Naive B cell (primary cell): Measurements from ENCODE around the gene CD5L. TPM values are rescaled to one million over a fixed set of nuclear protein-coding genes. Genes with fewer than 3 reads are reported as not detected.

Experiments
- ATAC-seq, 2 donors: fragments of 150-1000 bp; cut with Tn5 transposase; 2 replicates each; pipeline ENCODE4 v1.10.0; 2021; ENCODE audit warnings: low read depth in 2 of 2, mild to moderate bottlenecking in 2 of 2, moderate library complexity in 2 of 2
- DNase-seq: peaks from one replicate; pipeline ENCODE4 v3.0.0; 2022
- H3K27ac Mint-ChIP-seq, 6 donors: one replicate each; pipeline ENCODE4 v1.8.0; 2020 to 2022; ENCODE audit warnings: mild to moderate bottlenecking in 6 of 6, mixed read lengths in 6 of 6, moderate library complexity in 5 of 6, inconsistent platforms in 2 of 6
- H3K27me3 Mint-ChIP-seq, 3 donors: one replicate each; pipeline ENCODE4 v1.8.0; 2021 to 2022; ENCODE audit warnings: mixed read lengths in 3 of 3, mild to moderate bottlenecking in 1 of 3
- H3K36me3 Mint-ChIP-seq, 2 donors: one replicate each; pipeline ENCODE4 v1.8.0; 2020 to 2022; ENCODE audit warnings: mixed read lengths in 2 of 2, inconsistent platforms in 1 of 2, mild to moderate bottlenecking in 1 of 2
- H3K4me1 Mint-ChIP-seq, 3 donors: one replicate each; pipeline ENCODE4 v1.8.0; 2020 to 2022; ENCODE audit warnings: mixed read lengths in 3 of 3, inconsistent platforms in 1 of 3, mild to moderate bottlenecking in 1 of 3, moderate library complexity in 1 of 3
- H3K4me3 Mint-ChIP-seq, 8 donors: one replicate each; pipeline ENCODE4 v1.8.0; 2020 to 2022; ENCODE audit warnings: mild to moderate bottlenecking in 8 of 8, mixed read lengths in 8 of 8, moderate library complexity in 8 of 8, inconsistent platforms in 2 of 8
- H3K9me3 Mint-ChIP-seq, 7 donors: one replicate each; pipeline ENCODE4 v1.8.0; 2020 to 2022; ENCODE audit warnings: mixed read lengths in 7 of 7, mild to moderate bottlenecking in 5 of 7, inconsistent platforms in 2 of 7, moderate library complexity in 1 of 7
- polyA plus RNA-seq, 6 donors: library from polyadenylated mRNA; unstranded; fragments of 300-500 nt; fragmentation: Illumina TruSeq; gene quantifications; one replicate each; pipeline ENCODE4 v1.2.3, GENCODE V29; 2021; ENCODE audit warnings: low read depth in 6 of 6

Gene CD5L
- polyA plus RNA-seq = not detected

DNA sequence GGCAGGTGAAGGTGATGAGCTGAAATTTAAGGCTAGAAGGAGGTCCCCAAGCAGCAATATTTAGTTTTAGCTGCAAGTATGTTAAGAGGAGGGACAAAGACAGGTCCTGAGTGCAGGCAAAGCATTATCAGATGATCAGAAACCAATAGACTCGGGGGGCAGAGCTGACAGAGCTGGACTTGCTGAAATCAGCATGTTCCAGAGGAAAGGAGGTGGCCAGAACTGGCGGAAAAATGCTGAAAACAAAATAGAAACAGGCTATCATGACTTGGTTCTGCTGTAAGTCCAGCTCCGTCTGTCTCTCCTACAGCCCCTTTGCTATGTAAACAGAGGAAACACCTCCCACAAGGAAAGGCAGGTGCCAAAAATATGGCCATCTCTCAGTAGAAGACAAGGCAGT, at the start of gene CD5L:
Gene CD5L (minus strand): TSS at position 101 of the 400 bp plus-strand sequence. CDS start 107 bp downstream, outside the sequence.
- H3K27me3 Mint-ChIP-seq = no peaks in the 10 kb centered on the region
- no peak for DNase-seq
- peaks cover 46 to 77% (median 54%) of the 10 kb centered on the region in 3 donors for H3K4me1 Mint-ChIP-seq
- H3K27ac Mint-ChIP-seq = peak within 1 kb of the TSS in 3 of 6 donors; percentile 66 to 79 (median 75)
- H3K4me3 Mint-ChIP-seq = peak within 1 kb of the TSS in 7 of 8 donors; percentile 6 to 72 (median 53)
- no peaks in the 10 kb centered on the region for H3K9me3 Mint-ChIP-seq
- ATAC-seq = no peak
- H3K36me3 Mint-ChIP-seq = no peaks in the 10 kb centered on the region

DNA sequence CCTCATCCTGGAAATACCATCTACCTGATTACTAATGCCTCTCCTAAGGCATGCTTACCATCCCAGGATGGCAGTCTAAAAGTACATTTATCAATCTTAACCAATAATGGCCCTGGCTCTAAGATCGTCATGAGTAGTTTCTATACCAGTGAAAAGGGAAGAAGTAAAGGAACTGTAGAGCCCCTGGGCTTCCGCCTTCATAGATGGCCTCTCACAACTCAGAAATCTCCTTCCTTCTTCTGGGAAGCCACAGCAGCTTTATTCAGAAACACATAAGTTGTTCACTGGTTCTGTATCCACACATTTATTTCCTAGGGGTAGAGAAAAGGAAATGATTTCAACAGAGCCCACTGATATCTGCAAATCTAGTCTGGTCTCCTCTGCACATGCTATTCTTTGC, 41.0 kb upstream of the CD5L start:
- DNase-seq = no peak
- H3K27me3 Mint-ChIP-seq = peaks cover 17 to 29% (median 24%) of the 10 kb centered on the region in 3 donors
- peak; percentile 72 to 86 for ATAC-seq
- no peak overlapping the region for H3K4me3 Mint-ChIP-seq
- no peaks in the 10 kb centered on the region for H3K36me3 Mint-ChIP-seq
- peaks cover 6 to 20% (median 13%) of the 10 kb centered on the region in 3 donors for H3K4me1 Mint-ChIP-seq
- no peak overlapping the region for H3K27ac Mint-ChIP-seq
- H3K9me3 Mint-ChIP-seq = no peaks in the 10 kb centered on the region

DNA sequence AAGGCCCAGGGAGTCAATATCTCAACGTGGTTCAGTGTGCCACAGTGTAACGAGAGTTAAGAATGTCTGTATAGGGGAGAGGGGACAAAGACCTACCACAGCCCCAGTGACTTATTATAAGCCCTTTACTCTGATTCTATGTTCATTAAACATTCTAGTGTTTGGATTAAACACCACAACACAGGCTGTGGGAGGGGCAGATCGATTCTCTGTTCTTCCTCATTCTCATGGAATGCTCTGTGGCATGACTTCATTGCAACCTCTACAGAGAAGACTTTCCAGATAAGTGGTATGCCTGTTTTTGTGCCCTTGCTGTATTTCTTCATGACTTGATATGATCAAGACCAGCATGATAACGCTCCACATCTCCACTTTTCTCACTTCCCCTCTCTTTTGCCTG, 39.0 kb upstream of the CD5L start:
- Mint-ChIP-seq H3K36me3 (no peaks in the 10 kb centered on the region), H3K9me3 (peaks cover 0 to 6% (median 0%) of the 10 kb centered on the region in 7 donors), H3K27me3 (peaks cover 12 to 21% (median 16%) of the 10 kb centered on the region in 3 donors), H3K4me3 (no peak overlapping the region), H3K4me1 (peaks cover 6 to 20% (median 13%) of the 10 kb centered on the region in 3 donors), H3K27ac (no peak overlapping the region)
- ATAC-seq (peak in 1 of 2 donors; percentile 8), DNase-seq (no peak)

DNA sequence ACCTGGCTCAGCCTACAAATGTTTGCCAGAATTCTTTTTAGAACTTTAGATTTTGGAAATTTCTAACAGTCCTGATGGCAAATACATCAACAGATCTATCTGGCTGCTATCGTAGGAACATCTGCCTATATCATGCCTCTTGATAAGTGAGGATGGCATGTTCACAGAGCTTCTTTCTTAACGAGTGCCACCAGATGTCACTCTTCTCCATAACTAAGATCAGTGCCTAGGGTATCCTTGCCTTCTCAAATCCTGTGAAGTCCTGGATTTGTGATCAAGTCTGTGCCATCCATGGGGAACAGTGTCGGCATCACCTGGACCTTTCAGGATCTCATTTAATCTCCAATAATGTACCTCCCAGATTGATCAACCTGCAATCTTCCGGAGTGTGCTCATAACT, 36.5 kb upstream of the CD5L start:
- Mint-ChIP-seq H3K4me3 (no peak overlapping the region), H3K27ac (peak overlapping the region in 2 of 6 donors; percentile 58 to 77), H3K4me1 (peaks cover 6 to 13% (median 9%) of the 10 kb centered on the region in 3 donors), H3K27me3 (peaks cover 8 to 12% (median 11%) of the 10 kb centered on the region in 3 donors), H3K36me3 (no peaks in the 10 kb centered on the region), H3K9me3 (peaks cover 0 to 6% (median 0%) of the 10 kb centered on the region in 7 donors)
- ATAC-seq (peak; percentile 35 to 37), DNase-seq (no peak)

DNA sequence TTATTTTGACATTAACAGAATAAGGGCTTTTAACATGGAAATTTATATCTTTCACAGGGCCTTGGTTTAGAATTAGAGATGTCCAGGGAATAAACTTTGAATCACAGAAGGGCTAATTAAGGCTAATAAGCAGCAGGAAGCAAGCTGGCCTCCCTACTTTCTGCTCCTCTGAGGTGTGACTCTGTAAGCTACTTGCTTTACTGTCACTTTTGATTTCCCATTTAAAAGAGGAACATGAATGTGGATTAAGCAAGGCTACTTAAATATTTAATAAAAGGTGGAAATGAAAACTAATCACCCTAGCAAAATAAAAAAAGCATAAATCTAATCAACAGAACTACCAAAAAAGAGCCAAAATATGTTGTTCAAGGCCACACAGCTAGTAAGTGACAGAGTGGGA, 28.9 kb upstream of the CD5L start:
- Mint-ChIP-seq H3K27me3 (no peaks in the 10 kb centered on the region), H3K4me3 (peak overlapping the region in 1 of 8 donors; percentile 46), H3K27ac (peak overlapping the region in 1 of 6 donors; percentile 22), H3K9me3 (no peaks in the 10 kb centered on the region), H3K4me1 (peaks cover 9 to 16% (median 14%) of the 10 kb centered on the region in 3 donors), H3K36me3 (no peaks in the 10 kb centered on the region)
- ATAC-seq (peak; percentile 51 to 70), DNase-seq (no peak)

DNA sequence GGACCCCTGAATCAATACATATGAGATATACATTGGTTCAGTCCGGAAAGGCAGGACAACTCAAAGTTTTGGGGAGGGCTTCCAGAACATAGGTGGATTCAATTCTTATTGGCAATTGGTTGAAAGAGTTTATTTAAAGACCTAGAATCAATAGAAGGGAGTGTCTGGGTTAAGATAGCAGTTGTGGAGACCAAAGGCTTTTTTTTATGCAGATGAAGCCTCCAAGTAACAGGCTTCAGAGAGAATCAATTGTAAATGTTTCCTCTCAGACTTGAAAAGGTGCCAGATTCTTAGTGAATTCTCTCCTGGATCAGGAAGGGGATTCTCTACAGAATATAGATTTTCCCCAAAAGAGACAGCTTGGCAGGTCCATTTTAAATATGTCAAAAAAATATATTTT, 27.0 kb upstream of the CD5L start:
- no peak overlapping the region for H3K27ac Mint-ChIP-seq
- no peaks in the 10 kb centered on the region for H3K27me3 Mint-ChIP-seq
- H3K9me3 Mint-ChIP-seq = no peaks in the 10 kb centered on the region
- H3K36me3 Mint-ChIP-seq = no peaks in the 10 kb centered on the region
- no peak for DNase-seq
- no peak for ATAC-seq
- no peak overlapping the region for H3K4me3 Mint-ChIP-seq
- peaks cover 9 to 16% (median 14%) of the 10 kb centered on the region in 3 donors for H3K4me1 Mint-ChIP-seq

DNA sequence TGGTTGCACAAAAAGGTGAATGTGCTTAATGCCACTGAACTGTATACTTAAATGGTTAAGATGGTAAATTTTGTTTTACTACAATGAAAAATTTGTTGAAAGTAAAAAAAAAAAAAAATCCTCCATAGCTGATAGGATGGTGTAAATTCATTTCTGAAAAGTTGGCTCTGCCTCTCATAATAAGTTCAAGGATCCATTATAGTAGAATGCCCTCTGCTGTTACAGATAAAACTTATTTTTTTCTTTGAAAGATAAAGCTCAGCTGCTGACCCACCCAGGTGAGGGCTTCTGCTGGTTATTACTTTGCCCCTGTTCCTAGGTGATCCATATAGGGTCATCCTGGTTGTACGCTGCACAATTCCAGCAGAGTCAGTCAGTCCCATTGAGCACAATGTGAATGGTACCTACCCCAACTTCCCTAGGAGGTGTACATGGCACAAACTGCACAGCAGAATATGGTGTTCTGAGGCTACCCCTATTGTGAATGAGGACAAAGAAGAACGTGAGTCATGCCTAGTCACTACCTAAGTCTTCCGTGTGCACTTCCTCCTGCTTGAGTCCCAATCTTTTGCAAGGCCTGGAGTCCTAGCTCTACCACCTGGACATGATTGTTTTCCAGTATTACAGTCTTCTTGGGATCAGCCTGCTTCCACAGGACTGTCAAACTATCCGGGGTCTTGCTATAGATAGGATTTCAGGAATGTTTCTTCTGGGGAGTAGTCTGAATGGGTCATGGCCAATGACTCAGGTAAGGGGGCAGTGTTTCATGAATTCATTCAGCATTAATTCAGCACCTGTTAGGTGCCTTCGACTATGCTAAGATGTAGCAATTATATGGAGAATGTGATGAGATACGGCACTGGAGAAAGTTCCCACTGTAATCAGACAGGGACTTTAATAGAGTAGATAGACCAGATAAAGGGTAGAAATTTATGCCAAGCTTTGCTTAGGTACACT, 20.8 kb upstream of the CD5L start:
- Mint-ChIP-seq H3K27ac (peak overlapping the region in 4 of 6 donors; percentile 30 to 85 (median 53)), H3K4me1 (peaks cover 20 to 22% (median 20%) of the 10 kb centered on the region in 3 donors), H3K9me3 (no peaks in the 10 kb centered on the region), H3K36me3 (no peaks in the 10 kb centered on the region), H3K4me3 (peak overlapping the region in 2 of 8 donors; percentile 25 to 51), H3K27me3 (no peaks in the 10 kb centered on the region)
- DNase-seq (peak; percentile 17), ATAC-seq (peak in 1 of 2 donors; percentile 48)

DNA sequence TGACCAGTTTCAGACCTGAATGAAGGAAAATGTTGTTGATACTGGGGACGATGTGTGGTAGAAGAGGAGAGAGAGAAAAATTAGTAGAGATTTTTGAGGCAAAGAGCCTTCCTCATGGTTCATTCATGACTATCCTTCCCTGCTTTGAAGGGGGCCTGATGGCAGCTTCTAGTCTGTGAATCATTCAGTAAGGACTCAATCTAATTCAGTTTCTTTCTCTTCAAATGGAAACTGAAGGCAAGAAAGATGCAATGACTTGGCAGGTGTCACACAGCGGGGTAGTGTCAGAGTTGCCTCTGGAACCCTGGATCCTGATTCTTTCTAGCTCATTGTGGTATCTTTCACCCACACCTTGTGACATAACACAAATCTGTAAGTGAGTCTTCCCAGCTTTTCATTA, 14.9 kb upstream of the CD5L start:
- no peak overlapping the region for H3K4me3 Mint-ChIP-seq
- H3K27me3 Mint-ChIP-seq = no peaks in the 10 kb centered on the region
- ATAC-seq = no peak
- H3K9me3 Mint-ChIP-seq = no peaks in the 10 kb centered on the region
- H3K27ac Mint-ChIP-seq = peak overlapping the region in 2 of 6 donors; percentile 22 to 96
- no peak for DNase-seq
- peaks cover 0 to 9% of the 10 kb centered on the region in 2 donors for H3K36me3 Mint-ChIP-seq
- peaks cover 21 to 26% (median 22%) of the 10 kb centered on the region in 3 donors for H3K4me1 Mint-ChIP-seq

DNA sequence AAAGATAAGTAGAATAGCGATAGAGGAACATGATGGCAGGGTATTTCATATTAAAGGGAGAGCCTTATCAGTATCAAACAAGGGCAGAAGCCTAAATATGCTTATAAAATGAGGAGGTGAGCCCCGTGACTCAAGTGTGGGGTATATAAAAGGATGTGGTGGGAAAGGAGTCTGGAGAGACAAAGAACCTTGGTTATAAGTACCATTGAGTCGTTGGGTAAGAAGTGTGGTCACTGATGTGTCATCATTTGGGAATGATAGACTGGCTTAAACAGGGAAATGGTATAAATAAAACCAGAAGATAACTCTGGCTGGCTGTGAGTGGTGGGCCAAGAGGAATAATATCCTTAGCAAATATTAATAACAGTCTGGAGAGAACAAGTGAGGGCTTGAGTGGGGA, 10.9 kb upstream of the CD5L start:
- Mint-ChIP-seq H3K9me3 (no peaks in the 10 kb centered on the region), H3K36me3 (peaks cover 0 to 11% of the 10 kb centered on the region in 2 donors)
- ATAC-seq = no peak

DNA sequence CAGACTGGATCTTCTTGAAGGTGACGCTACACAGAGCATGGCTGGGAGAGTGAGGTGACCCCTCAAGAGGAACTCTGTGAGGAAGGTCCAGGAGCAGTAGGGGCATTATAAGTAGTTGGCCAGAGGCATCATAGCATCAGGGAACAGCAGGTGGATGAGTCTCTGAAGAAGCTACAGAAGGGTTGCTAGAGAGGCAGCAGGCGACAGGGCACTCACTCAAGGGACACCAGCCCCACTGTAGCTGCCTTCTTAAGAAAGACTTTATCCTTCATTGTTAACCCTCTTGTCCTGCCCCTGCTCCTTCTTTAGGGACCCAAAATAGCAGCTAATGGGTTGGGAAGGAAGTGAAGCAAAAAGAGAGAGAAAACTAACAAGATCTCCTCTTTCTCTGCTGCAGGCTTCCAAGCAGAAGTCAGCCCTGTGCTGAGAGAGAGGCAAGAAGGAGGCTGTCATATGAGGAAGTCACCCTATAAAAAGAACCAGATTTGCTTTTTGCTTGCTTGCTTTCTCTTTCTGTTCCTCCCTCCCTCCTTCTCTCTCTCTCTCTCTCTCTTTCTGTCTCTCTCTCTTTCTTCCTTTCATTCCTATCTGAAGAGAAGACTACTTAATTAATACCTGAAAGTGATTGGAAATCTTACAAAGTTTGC, 7.7 kb upstream of the CD5L start:
- H3K9me3 Mint-ChIP-seq = no peaks in the 10 kb centered on the region
- H3K4me3 Mint-ChIP-seq = peak overlapping the region; percentile 66 to 92 (median 86)
- peaks cover 0 to 11% of the 10 kb centered on the region in 2 donors for H3K36me3 Mint-ChIP-seq
- peak; percentile 63 for DNase-seq
- no peaks in the 10 kb centered on the region for H3K27me3 Mint-ChIP-seq
- H3K4me1 Mint-ChIP-seq = peaks cover 42 to 68% (median 47%) of the 10 kb centered on the region in 3 donors
- peak; percentile 95 to 97 for ATAC-seq
- peak overlapping the region; percentile 82 to 97 (median 96) for H3K27ac Mint-ChIP-seq

More for the DNA sequence above, 10.9 kb upstream of the CD5L start:
- no peak for DNase-seq
- Mint-ChIP-seq H3K27ac (peak overlapping the region in 2 of 6 donors; percentile 7 to 78), H3K27me3 (no peaks in the 10 kb centered on the region), H3K4me1 (peaks cover 36 to 46% (median 43%) of the 10 kb centered on the region in 3 donors), H3K4me3 (no peak overlapping the region)

DNA sequence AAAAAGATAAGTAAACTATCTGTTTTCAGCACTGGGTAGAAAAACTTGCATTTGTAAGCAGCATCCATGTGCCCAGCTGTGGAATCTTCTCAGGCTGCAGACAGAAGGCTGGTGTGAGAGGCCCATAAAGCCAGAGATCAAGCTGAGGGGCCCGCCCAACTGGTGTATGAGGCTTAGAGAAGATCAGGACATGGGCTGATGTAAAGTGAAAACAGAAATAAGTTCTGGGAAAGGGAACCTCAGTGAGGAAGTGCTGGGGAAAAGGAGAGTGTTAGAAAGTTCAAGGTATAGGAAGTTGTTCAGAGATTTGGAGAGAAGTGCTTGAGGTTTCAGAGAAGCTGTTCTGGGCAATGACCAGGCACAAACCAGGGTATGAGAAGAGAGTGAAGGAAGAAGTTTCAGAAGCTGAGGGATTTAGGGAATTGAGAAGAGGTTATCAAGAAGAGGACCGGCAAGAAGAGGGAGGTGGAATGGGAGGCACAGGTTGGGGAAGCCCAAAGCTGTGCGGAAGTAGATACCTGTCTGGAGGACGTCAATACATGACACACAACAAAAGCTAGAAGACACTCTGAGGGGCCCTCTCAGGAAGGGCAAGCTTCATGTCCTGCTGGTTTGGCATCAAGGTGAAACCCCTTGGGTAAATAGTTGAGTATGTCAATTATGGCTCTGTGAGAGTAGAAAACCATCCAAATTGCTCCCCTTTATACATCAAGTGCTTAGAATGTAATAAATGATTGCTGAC, 2.7 kb upstream of the CD5L start:
- H3K9me3 Mint-ChIP-seq = no peaks in the 10 kb centered on the region
- H3K4me3 Mint-ChIP-seq = peak overlapping the region in 7 of 8 donors; percentile 1 to 82 (median 47)
- H3K27ac Mint-ChIP-seq = peak overlapping the region; percentile 39 to 97 (median 64)
- no peaks in the 10 kb centered on the region for H3K27me3 Mint-ChIP-seq
- H3K36me3 Mint-ChIP-seq = no peaks in the 10 kb centered on the region
- DNase-seq = no peak
- ATAC-seq = peak; percentile 25 to 40
- peaks cover 44 to 77% (median 50%) of the 10 kb centered on the region in 3 donors for H3K4me1 Mint-ChIP-seq

DNA sequence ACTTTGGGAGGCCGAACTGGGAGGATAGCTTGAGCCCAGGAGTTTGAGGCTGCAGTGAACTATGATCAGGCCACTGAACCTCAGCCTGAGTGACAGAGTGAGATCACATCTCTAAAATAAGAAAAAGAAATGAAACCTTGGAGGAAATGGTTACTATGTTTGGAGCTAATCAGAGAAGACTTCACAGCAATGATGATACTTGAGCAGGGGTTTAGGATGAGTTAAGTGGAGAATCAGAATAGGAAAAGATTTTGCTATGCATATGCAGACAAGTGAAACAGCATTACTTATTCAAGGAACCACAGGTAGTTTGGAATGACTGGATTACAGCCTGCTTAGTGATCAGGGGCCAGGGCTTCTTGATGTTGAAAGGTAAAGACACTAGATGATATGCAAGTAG, 1.3 kb upstream of the CD5L start:
- H3K27ac Mint-ChIP-seq = peak overlapping the region in 5 of 6 donors; percentile 1 to 79 (median 50)
- H3K4me1 Mint-ChIP-seq = peaks cover 45 to 78% (median 53%) of the 10 kb centered on the region in 3 donors
- peak overlapping the region; percentile 6 to 72 (median 46) for H3K4me3 Mint-ChIP-seq

More for the DNA sequence above, 1.3 kb upstream of the CD5L start:
- Mint-ChIP-seq H3K36me3 (no peaks in the 10 kb centered on the region), H3K9me3 (no peaks in the 10 kb centered on the region), H3K27me3 (no peaks in the 10 kb centered on the region)
- DNase-seq (no peak), ATAC-seq (peak; percentile 62 to 81)
